Measurements from ENCODE around the gene RASAL1.

Gene RASAL1

GRCh38 chr12:113162102-113163029, 26.8 kb upstream of the RASAL1 start:
- DNase-seq (ENCODE audit: extremely low read depth in 1 of 2, low read depth in 1 of 2), result no peak

- DNase-seq (ENCODE audit: extremely low read depth in 1 of 2, low read depth in 1 of 2), result peak in 1 of 2 donors; percentile 24
Measured at GRCh38 chr12:113161415-113162016, 26.0 kb upstream of the RASAL1 start.

- DNase-seq (ENCODE audit: extremely low read depth in 1 of 2, low read depth in 1 of 2), result no peak
Measured at GRCh38 chr12:113159937-113160336, 24.4 kb upstream of the RASAL1 start.

GRCh38 chr12:113158439-113159203, 23.1 kb upstream of the RASAL1 start:
- DNase-seq (ENCODE audit: extremely low read depth in 1 of 2, low read depth in 1 of 2), result no peak

- no peak for DNase-seq (ENCODE audit: extremely low read depth in 1 of 2, low read depth in 1 of 2)
Measured at GRCh38 chr12:113157218-113157859, 21.8 kb upstream of the RASAL1 start.

- DNase-seq (ENCODE audit: extremely low read depth in 1 of 2, low read depth in 1 of 2), result no peak
Measured at GRCh38 chr12:113155646-113156045, 20.1 kb upstream of the RASAL1 start.

GRCh38 chr12:113155060-113155459, 19.5 kb upstream of the RASAL1 start:
- no peak for DNase-seq (ENCODE audit: extremely low read depth in 1 of 2, low read depth in 1 of 2)

- no peak for DNase-seq (ENCODE audit: extremely low read depth in 1 of 2, low read depth in 1 of 2)
Measured at GRCh38 chr12:113154351-113154973, 18.9 kb upstream of the RASAL1 start.

GRCh38 chr12:113152835-113153814, 17.6 kb upstream of the RASAL1 start:
- peak; percentile 24 to 29 for DNase-seq (ENCODE audit: extremely low read depth in 1 of 2, low read depth in 1 of 2)

- DNase-seq (ENCODE audit: extremely low read depth in 1 of 2, low read depth in 1 of 2), result no peak
Measured at GRCh38 chr12:113152196-113152834, 16.8 kb upstream of the RASAL1 start.

- DNase-seq (ENCODE audit: extremely low read depth in 1 of 2, low read depth in 1 of 2), result no peak
Measured at GRCh38 chr12:113151655-113152054, 16.1 kb upstream of the RASAL1 start.

GRCh38 chr12:113149361-113150150, 14.0 kb upstream of the RASAL1 start, which contains the start of gene CFAP73:
Gene CFAP73 (plus strand): TSS chr12:113149724. CDS start chr12:113149858, 134 bp downstream.
- no peak for DNase-seq (ENCODE audit: extremely low read depth in 1 of 2, low read depth in 1 of 2)

GRCh38 chr12:113146999-113147398, 11.4 kb upstream of the RASAL1 start:
- no peak for DNase-seq (ENCODE audit: extremely low read depth in 1 of 2, low read depth in 1 of 2)

GRCh38 chr12:113145720-113146551, 10.4 kb upstream of the RASAL1 start:
- no peak for DNase-seq (ENCODE audit: extremely low read depth in 1 of 2, low read depth in 1 of 2)

GRCh38 chr12:113144806-113145205, 9.2 kb upstream of the RASAL1 start:
- no peak for DNase-seq (ENCODE audit: extremely low read depth in 1 of 2, low read depth in 1 of 2)

GRCh38 chr12:113143959-113144358, 8.4 kb upstream of the RASAL1 start:
- DNase-seq (ENCODE audit: extremely low read depth in 1 of 2, low read depth in 1 of 2), result no peak

- no peak for DNase-seq (ENCODE audit: extremely low read depth in 1 of 2, low read depth in 1 of 2)
Measured at GRCh38 chr12:113142886-113143332, 7.3 kb upstream of the RASAL1 start.

Measured in stimulated activated CD8-positive, alpha-beta memory T cell treated with anti-CD3 and anti-CD28 coated beads, Interleukin-7, amount 100 ng/mL, for 48 hours (primary cell).